ENCODE results near the gene POPDC2. TPM values are rescaled to one million over a fixed set of nuclear protein-coding genes. Genes with fewer than 3 reads are reported as not detected.

Gene POPDC2
- 1.7 TPM for polyA plus RNA-seq (2013, experiment 1 of 4)
- polyA plus RNA-seq (2013, experiment 2 of 4), result 1.2 TPM
- polyA plus RNA-seq (2013, experiment 3 of 4), result 0.64 TPM
- polyA plus RNA-seq (2013, experiment 4 of 4), result 1.3 TPM

- Histone ChIP-seq H3K27me3 (ENCODE audit: control insufficient read depth, insufficient read depth, low read length, poor library complexity, severe bottlenecking) (no peaks in the 10 kb centered on the region), H3K9me3 (ENCODE audit: control insufficient read depth, low read length) (no peaks in the 10 kb centered on the region), H3K4me1 (ENCODE audit: control insufficient read depth, insufficient read depth, low read length) (no peaks in the 10 kb centered on the region), H3K4me3 (ENCODE audit: insufficient read depth, low read depth, low read length) (no peak within 1 kb of the TSS), H3K36me3 (ENCODE audit: control insufficient read depth, insufficient read depth, low read length) (no peaks in the 10 kb centered on the region), H3K27ac (ENCODE audit: insufficient read depth, low read depth, low read length, poor library complexity, severe bottlenecking) (no peak within 1 kb of the TSS)
- WGBS, 2 experiments, result 92 to 95% methylated on average over 8 to 9 of the region's 9 CpGs
Observed at GRCh38 chr3:119660474-119661440, at the start of gene POPDC2. Gene POPDC2 (minus strand): TSS chr3:119660589. CDS start chr3:119660423, 166 bp downstream.

GRCh38 chr3:119703820-119704531, 43.6 kb upstream of the POPDC2 start:
- H3K27ac ChIP-seq (ENCODE audit: insufficient read depth, low read depth, low read length, poor library complexity, severe bottlenecking), result no peak overlapping the region
- peaks cover 6% of the 10 kb centered on the region for H3K27me3 ChIP-seq (ENCODE audit: control insufficient read depth, insufficient read depth, low read length, poor library complexity, severe bottlenecking)
- peak overlapping the region; percentile 51 for H3K4me3 ChIP-seq (ENCODE audit: insufficient read depth, low read depth, low read length)
- 90 to 95% methylated on average over 8 of the region's 8 CpGs for WGBS, 2 experiments
- no peaks in the 10 kb centered on the region for H3K36me3 ChIP-seq (ENCODE audit: control insufficient read depth, insufficient read depth, low read length)
- peaks cover 2% of the 10 kb centered on the region for H3K4me1 ChIP-seq (ENCODE audit: control insufficient read depth, insufficient read depth, low read length)
- H3K9me3 ChIP-seq (ENCODE audit: control insufficient read depth, low read length), result no peaks in the 10 kb centered on the region

- peaks cover 2% of the 10 kb centered on the region for H3K4me1 ChIP-seq (ENCODE audit: control insufficient read depth, insufficient read depth, low read length)
- no peak within 1 kb of the TSS for H3K27ac ChIP-seq (ENCODE audit: insufficient read depth, low read depth, low read length, poor library complexity, severe bottlenecking)
- no peaks in the 10 kb centered on the region for H3K36me3 ChIP-seq (ENCODE audit: control insufficient read depth, insufficient read depth, low read length)
- peak within 1 kb of the TSS; percentile 51 for H3K4me3 ChIP-seq (ENCODE audit: insufficient read depth, low read depth, low read length)
- 17 to 18% methylated on average over 59 of the region's 59 CpGs for WGBS, 2 experiments
- no peaks in the 10 kb centered on the region for H3K9me3 ChIP-seq (ENCODE audit: control insufficient read depth, low read length)
- peaks cover 6% of the 10 kb centered on the region for H3K27me3 ChIP-seq (ENCODE audit: control insufficient read depth, insufficient read depth, low read length, poor library complexity, severe bottlenecking)
Observed at GRCh38 chr3:119702530-119703527, 42.4 kb upstream of the POPDC2 start, which contains the start of gene CFAP91. Gene CFAP91 (plus strand): TSS chr3:119703022. CDS start chr3:119703099, 77 bp downstream.

GRCh38 chr3:119700920-119701734, 40.7 kb upstream of the POPDC2 start:
- H3K27ac ChIP-seq (ENCODE audit: insufficient read depth, low read depth, low read length, poor library complexity, severe bottlenecking), result no peak overlapping the region
- H3K4me3 ChIP-seq (ENCODE audit: insufficient read depth, low read depth, low read length), result no peak overlapping the region
- peaks cover 6% of the 10 kb centered on the region for H3K27me3 ChIP-seq (ENCODE audit: control insufficient read depth, insufficient read depth, low read length, poor library complexity, severe bottlenecking)
- 90 to 93% methylated on average over 18 to 20 of the region's 22 CpGs for WGBS, 2 experiments
- no peaks in the 10 kb centered on the region for H3K36me3 ChIP-seq (ENCODE audit: control insufficient read depth, insufficient read depth, low read length)
- H3K4me1 ChIP-seq (ENCODE audit: control insufficient read depth, insufficient read depth, low read length), result peaks cover 2% of the 10 kb centered on the region
- H3K9me3 ChIP-seq (ENCODE audit: control insufficient read depth, low read length), result no peaks in the 10 kb centered on the region

- Histone ChIP-seq H3K27me3 (ENCODE audit: control insufficient read depth, insufficient read depth, low read length, poor library complexity, severe bottlenecking) (peaks cover 6% of the 10 kb centered on the region), H3K4me1 (ENCODE audit: control insufficient read depth, insufficient read depth, low read length) (peaks cover 2% of the 10 kb centered on the region), H3K27ac (ENCODE audit: insufficient read depth, low read depth, low read length, poor library complexity, severe bottlenecking) (no peak overlapping the region), H3K36me3 (ENCODE audit: control insufficient read depth, insufficient read depth, low read length) (no peaks in the 10 kb centered on the region), H3K4me3 (ENCODE audit: insufficient read depth, low read depth, low read length) (no peak overlapping the region), H3K9me3 (ENCODE audit: control insufficient read depth, low read length) (no peaks in the 10 kb centered on the region)
- 97 to 99% methylated on average over 4 of the region's 4 CpGs for WGBS, 2 experiments
Observed at GRCh38 chr3:119700269-119700919, 40.0 kb upstream of the POPDC2 start.

GRCh38 chr3:119697394-119697793, 37.0 kb upstream of the POPDC2 start:
- WGBS, 2 experiments, result 90 to 92% methylated on average over 5 of the region's 5 CpGs
- H3K27me3 ChIP-seq (ENCODE audit: control insufficient read depth, insufficient read depth, low read length, poor library complexity, severe bottlenecking), result no peaks in the 10 kb centered on the region
- no peaks in the 10 kb centered on the region for H3K36me3 ChIP-seq (ENCODE audit: control insufficient read depth, insufficient read depth, low read length)

GRCh38 chr3:119695480-119695879, 35.1 kb upstream of the POPDC2 start:
- Histone ChIP-seq H3K27me3 (ENCODE audit: control insufficient read depth, insufficient read depth, low read length, poor library complexity, severe bottlenecking) (no peaks in the 10 kb centered on the region), H3K36me3 (ENCODE audit: control insufficient read depth, insufficient read depth, low read length) (no peaks in the 10 kb centered on the region), H3K4me1 (ENCODE audit: control insufficient read depth, insufficient read depth, low read length) (no peaks in the 10 kb centered on the region), H3K27ac (ENCODE audit: insufficient read depth, low read depth, low read length, poor library complexity, severe bottlenecking) (no peak overlapping the region), H3K4me3 (ENCODE audit: insufficient read depth, low read depth, low read length) (no peak overlapping the region), H3K9me3 (ENCODE audit: control insufficient read depth, low read length) (no peaks in the 10 kb centered on the region)
- WGBS, 2 experiments, result 92 to 98% methylated on average over 2 of the region's 2 CpGs

More at GRCh38 chr3:119697394-119697793, 37.0 kb upstream of the POPDC2 start:
- no peaks in the 10 kb centered on the region for H3K4me1 ChIP-seq (ENCODE audit: control insufficient read depth, insufficient read depth, low read length)
- no peak overlapping the region for H3K27ac ChIP-seq (ENCODE audit: insufficient read depth, low read depth, low read length, poor library complexity, severe bottlenecking)
- no peak overlapping the region for H3K4me3 ChIP-seq (ENCODE audit: insufficient read depth, low read depth, low read length)
- H3K9me3 ChIP-seq (ENCODE audit: control insufficient read depth, low read length), result no peaks in the 10 kb centered on the region

- no peaks in the 10 kb centered on the region for H3K9me3 ChIP-seq (ENCODE audit: control insufficient read depth, low read length)
- H3K4me3 ChIP-seq (ENCODE audit: insufficient read depth, low read depth, low read length), result no peak overlapping the region
- no peak overlapping the region for H3K27ac ChIP-seq (ENCODE audit: insufficient read depth, low read depth, low read length, poor library complexity, severe bottlenecking)
- WGBS, 2 experiments, result 42 to 69% methylated on average over 3 to 4 of the region's 4 CpGs
- no peaks in the 10 kb centered on the region for H3K27me3 ChIP-seq (ENCODE audit: control insufficient read depth, insufficient read depth, low read length, poor library complexity, severe bottlenecking)
- H3K4me1 ChIP-seq (ENCODE audit: control insufficient read depth, insufficient read depth, low read length), result no peaks in the 10 kb centered on the region
- no peaks in the 10 kb centered on the region for H3K36me3 ChIP-seq (ENCODE audit: control insufficient read depth, insufficient read depth, low read length)
Observed at GRCh38 chr3:119690043-119690656, 29.8 kb upstream of the POPDC2 start.

Measured in ectodermal cell (in vitro differentiated cells).